HG02884 (cell line): ENCODE results near the gene SLC2A14.
"Not testable (repeated sequence)": the region's sequence is repeated elsewhere in the genome, so short reads cannot be mapped to it uniquely, and the experiment has no call there.

ENCODE experiments used
- ATAC-seq: cut with Tn5 transposase; IDR thresholded peaks from one replicate; pipeline ENCODE4 v1.9.1; 2021; ENCODE audit warnings: mild to moderate bottlenecking, moderate library complexity; ENCODE audit not compliant: unreplicated experiment

The SLC2A14 gene

GRCh38 chr12:7872566-7873319, at the start of gene SLC2A14:
SLC2A14 (minus strand) TSS chr12:7872915; CDS start chr12:7869880, 3,035 bp downstream.
- ATAC-seq, result no peak

GRCh38 chr12:7921181-7921580, 48.5 kb upstream of the SLC2A14 start:
- not testable (repeated sequence) for ATAC-seq

- not testable (repeated sequence) for ATAC-seq
Observed at GRCh38 chr12:7918268-7918590, 45.5 kb upstream of the SLC2A14 start.

GRCh38 chr12:7917392-7918267, 44.9 kb upstream of the SLC2A14 start:
- ATAC-seq, result no peak

GRCh38 chr12:7916936-7917335, 44.2 kb upstream of the SLC2A14 start:
- no peak for ATAC-seq

GRCh38 chr12:7915661-7916403, 43.1 kb upstream of the SLC2A14 start:
- no peak for ATAC-seq

GRCh38 chr12:7910106-7910505, 37.4 kb upstream of the SLC2A14 start:
- not testable (repeated sequence) for ATAC-seq

- ATAC-seq, result no peak
Observed at GRCh38 chr12:7907009-7907408, 34.3 kb upstream of the SLC2A14 start.

GRCh38 chr12:7906303-7906702, 33.6 kb upstream of the SLC2A14 start:
- not testable (repeated sequence) for ATAC-seq

GRCh38 chr12:7905600-7906125, 32.9 kb upstream of the SLC2A14 start:
- not testable (repeated sequence) for ATAC-seq

- ATAC-seq, result no peak
Observed at GRCh38 chr12:7905071-7905470, 32.4 kb upstream of the SLC2A14 start.

- ATAC-seq, result not testable (repeated sequence)
Observed at GRCh38 chr12:7902416-7902815, 29.7 kb upstream of the SLC2A14 start.

- no peak for ATAC-seq
Observed at GRCh38 chr12:7899755-7900154, 27.0 kb upstream of the SLC2A14 start.

GRCh38 chr12:7896726-7897125, 24.0 kb upstream of the SLC2A14 start:
- ATAC-seq, result not testable (repeated sequence)

GRCh38 chr12:7892186-7892980, 19.7 kb upstream of the SLC2A14 start:
- ATAC-seq, result no peak

GRCh38 chr12:7884689-7885088, 12.0 kb upstream of the SLC2A14 start:
- ATAC-seq, result no peak

- ATAC-seq, result not testable (repeated sequence)
Observed at GRCh38 chr12:7881736-7882120, 9.0 kb upstream of the SLC2A14 start.

- ATAC-seq, result not testable (repeated sequence)
Observed at GRCh38 chr12:7880952-7881735, 8.4 kb upstream of the SLC2A14 start.

- ATAC-seq, result no peak
Observed at GRCh38 chr12:7879246-7879645, 6.5 kb upstream of the SLC2A14 start.
